ENCODE measurements around the gene TBC1D7. TPM values are rescaled to one million over a fixed set of nuclear protein-coding genes. Genes with fewer than 3 reads are reported as not detected.
A peak's percentile ranks its signal among the peaks of the same experiment; 100 is the strongest.

TBC1D7 gene
- total and polyA plus RNA-seq, 7 experiments from 2014 or later = 11.7 to 34.6 (median 16.9) TPM

GRCh38 chr6:13342414-13343019 lies 14.2 kb upstream of the TBC1D7 start:
- ATAC-seq = no peak
- Histone ChIP-seq H3K4me3 (ENCODE audit: low read length) (no peak overlapping the region), H3K9me3 (ENCODE audit: control insufficient read depth in 2 of 3, low read length in 3 of 3) (no peaks in the 10 kb centered on the region), H3K27ac (ENCODE audit: low read depth, low read length) (no peak overlapping the region), H3K36me3 (ENCODE audit: control insufficient read depth in 2 of 3, insufficient read depth in 3 of 3, low read length in 3 of 3) (no peaks in the 10 kb centered on the region), H3K27me3 (ENCODE audit: control insufficient read depth in 2 of 2, insufficient read depth in 2 of 2, low read length in 2 of 2) (no peaks in the 10 kb centered on the region), H3K4me1 (ENCODE audit: control insufficient read depth in 2 of 2, insufficient read depth in 2 of 2, low read length in 2 of 2) (no peaks in the 10 kb centered on the region)
- no peak for DNase-seq
- ChIA-PET POLR2A (no interaction called here), CTCF (no interaction called here)
- no peak overlapping the region for H3K4me3 Mint-ChIP-seq
- H3K27ac Mint-ChIP-seq = no peak overlapping the region
- intact Hi-C loops (cut with micrococcal nuclease) = no loop called here
- H3K27me3 Mint-ChIP-seq = no peaks in the 10 kb centered on the region
- H3K4me1 Mint-ChIP-seq = peaks cover 0 to 31% (median 5%) of the 10 kb centered on the region in 7 donors
- H3K9me3 Mint-ChIP-seq = peaks cover 0 to 17% (median 7%) of the 10 kb centered on the region in 11 donors
- peaks cover 2 to 12% (median 8%) of the 10 kb centered on the region in 5 donors for H3K36me3 Mint-ChIP-seq

GRCh38 chr6:13339863-13340630 lies 11.7 kb upstream of the TBC1D7 start:
- no peak for ATAC-seq

DNA sequence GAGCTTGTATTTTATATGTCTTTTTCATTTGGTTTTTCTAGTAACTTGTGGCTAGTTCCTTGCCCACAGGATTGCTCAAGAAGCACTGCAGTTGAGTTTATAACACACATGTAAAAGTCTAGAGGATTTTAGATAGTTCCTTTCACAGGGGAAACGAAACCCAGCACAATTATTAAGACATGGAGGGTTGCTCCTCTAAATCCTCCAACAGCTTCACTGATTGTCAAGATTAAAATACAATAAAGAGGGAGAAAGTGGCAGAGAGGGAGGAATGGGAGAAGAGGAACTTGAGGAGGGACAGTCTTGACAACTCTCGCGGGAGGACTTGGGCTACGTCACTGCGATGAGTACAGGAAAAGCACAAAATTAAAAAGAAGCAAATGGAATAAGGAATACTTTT lies 9.7 kb upstream of the TBC1D7 start:
- Mint-ChIP-seq H3K4me3 (no peak overlapping the region), H3K9me3 (peaks cover 0 to 16% (median 5%) of the 10 kb centered on the region in 11 donors), H3K27me3 (peaks cover 0 to 2% (median 0%) of the 10 kb centered on the region in 5 donors), H3K27ac (peak overlapping the region in 1 of 9 donors; percentile 48), H3K4me1 (peaks cover 3 to 40% (median 4%) of the 10 kb centered on the region in 7 donors), H3K36me3 (peaks cover 0 to 11% (median 8%) of the 10 kb centered on the region in 5 donors)
- H3K27ac ChIP-seq (ENCODE audit: low read depth, low read length) = no peak overlapping the region
- POLR2A ChIA-PET = interaction anchor here (1.1 to 1.6 kb wide), 2 partner anchors 9 to 200 kb away, joined by 3 to 4 read pairs; partner anchors contain the start of gene TBC1D7
- ATAC-seq (no peak), DNase-seq (no peak)
- no peaks in the 10 kb centered on the region for H3K36me3 ChIP-seq (ENCODE audit: control insufficient read depth in 2 of 3, insufficient read depth in 3 of 3, low read length in 3 of 3)
- intact Hi-C loops (cut with micrococcal nuclease) = loop anchor here in 1 of 2 donors (5.0 kb wide), 1 partner anchor 34 kb away; no protein-coding TSS in a partner anchor
- no peaks in the 10 kb centered on the region for H3K4me1 ChIP-seq (ENCODE audit: control insufficient read depth in 2 of 2, insufficient read depth in 2 of 2, low read length in 2 of 2)
- no peaks in the 10 kb centered on the region for H3K9me3 ChIP-seq (ENCODE audit: control insufficient read depth in 2 of 3, low read length in 3 of 3)
- CTCF ChIA-PET = interaction anchor here (0.6 to 3.5 kb wide), 8 partner anchors 10 to 752 kb away, joined by 3 to 21 read pairs (median 4); partner anchors contain the start of gene TBC1D7
- no peaks in the 10 kb centered on the region for H3K27me3 ChIP-seq (ENCODE audit: control insufficient read depth in 2 of 2, insufficient read depth in 2 of 2, low read length in 2 of 2)
- no peak overlapping the region for H3K4me3 ChIP-seq (ENCODE audit: low read length)

More at GRCh38 chr6:13339863-13340630, 11.7 kb upstream of the TBC1D7 start:
- intact Hi-C loops (cut with micrococcal nuclease) = loop anchor here in 1 of 2 donors (5.0 kb wide), 1 partner anchor 32 kb away; no protein-coding TSS in a partner anchor
- peak overlapping the region in 2 of 9 donors; percentile 32 to 44 for H3K27ac Mint-ChIP-seq
- CTCF ChIA-PET = interaction anchor here (0.6 to 3.5 kb wide), 3 partner anchors 104 to 425 kb away, joined by 3 to 21 read pairs (median 3); no protein-coding TSS in a partner anchor
- no peak overlapping the region for H3K4me3 ChIP-seq (ENCODE audit: low read length)
- no peak overlapping the region for H3K27ac ChIP-seq (ENCODE audit: low read depth, low read length)
- H3K36me3 Mint-ChIP-seq = peaks cover 2 to 12% (median 8%) of the 10 kb centered on the region in 5 donors
- H3K27me3 Mint-ChIP-seq = no peaks in the 10 kb centered on the region
- peaks cover 3 to 37% (median 4%) of the 10 kb centered on the region in 7 donors for H3K4me1 Mint-ChIP-seq
- H3K4me1 ChIP-seq (ENCODE audit: control insufficient read depth in 2 of 2, insufficient read depth in 2 of 2, low read length in 2 of 2) = no peaks in the 10 kb centered on the region
- H3K36me3 ChIP-seq (ENCODE audit: control insufficient read depth in 2 of 3, insufficient read depth in 3 of 3, low read length in 3 of 3) = no peaks in the 10 kb centered on the region
- no peaks in the 10 kb centered on the region for H3K27me3 ChIP-seq (ENCODE audit: control insufficient read depth in 2 of 2, insufficient read depth in 2 of 2, low read length in 2 of 2)
- no peaks in the 10 kb centered on the region for H3K9me3 ChIP-seq (ENCODE audit: control insufficient read depth in 2 of 3, low read length in 3 of 3)
- no peak for DNase-seq
- H3K4me3 Mint-ChIP-seq = peak overlapping the region in 3 of 10 donors; percentile 7 to 68 (median 29)
- H3K9me3 Mint-ChIP-seq = peaks cover 0 to 16% (median 7%) of the 10 kb centered on the region in 11 donors
- POLR2A ChIA-PET = interaction anchor here (0.7 kb wide), 1 partner anchor 235 kb away, joined by 3 read pairs; the partner anchor contains the start of gene SIRT5

DNA sequence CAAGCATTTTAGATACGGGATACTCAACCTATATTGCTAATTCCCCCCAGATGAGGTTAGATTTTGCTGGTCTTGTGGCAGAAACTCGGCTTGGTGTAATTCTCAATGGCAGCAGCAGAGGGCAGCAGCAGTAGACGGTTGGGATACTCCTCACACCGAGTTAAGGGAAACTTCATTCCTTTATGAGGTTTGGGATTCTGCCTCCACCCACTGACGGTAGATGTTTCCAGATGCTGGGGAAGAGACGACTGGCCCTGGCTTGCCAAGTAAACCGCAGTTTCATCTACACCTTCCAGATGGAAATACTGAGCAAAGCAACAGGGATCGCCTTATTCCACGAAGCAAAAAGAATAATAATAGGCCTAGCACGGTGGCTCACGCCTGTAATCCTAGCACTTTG lies 8.2 kb upstream of the TBC1D7 start:
- Histone ChIP-seq H3K36me3 (ENCODE audit: control insufficient read depth in 2 of 3, insufficient read depth in 3 of 3, low read length in 3 of 3) (no peaks in the 10 kb centered on the region), H3K4me1 (ENCODE audit: control insufficient read depth in 2 of 2, insufficient read depth in 2 of 2, low read length in 2 of 2) (no peaks in the 10 kb centered on the region), H3K9me3 (ENCODE audit: control insufficient read depth in 2 of 3, low read length in 3 of 3) (no peaks in the 10 kb centered on the region), H3K27ac (ENCODE audit: low read depth, low read length) (no peak overlapping the region), H3K27me3 (ENCODE audit: control insufficient read depth in 2 of 2, insufficient read depth in 2 of 2, low read length in 2 of 2) (no peaks in the 10 kb centered on the region), H3K4me3 (ENCODE audit: low read length) (no peak overlapping the region)
- Mint-ChIP-seq H3K9me3 (peaks cover 0 to 6% (median 0%) of the 10 kb centered on the region in 11 donors), H3K4me3 (peak overlapping the region in 1 of 10 donors; percentile 14), H3K27me3 (peaks cover 0 to 2% (median 0%) of the 10 kb centered on the region in 5 donors), H3K4me1 (peaks cover 3 to 42% (median 8%) of the 10 kb centered on the region in 7 donors), H3K36me3 (peaks cover 0 to 2% (median under 1%) of the 10 kb centered on the region in 5 donors), H3K27ac (no peak overlapping the region)
- intact Hi-C loops (cut with micrococcal nuclease) = loop anchor here (1.0 to 5.0 kb wide), 10 partner anchors 19 to 730 kb away; no protein-coding TSS in a partner anchor
- peak; percentile 39 to 80 (median 60) for DNase-seq
- ATAC-seq = peak; percentile 83
- ChIA-PET POLR2A (interaction anchor here (1.6 kb wide), 1 partner anchor 201 kb away, joined by 4 read pairs; no protein-coding TSS in a partner anchor), CTCF (no interaction called here)

GRCh38 chr6:13334953-13335352 lies 6.6 kb upstream of the TBC1D7 start:
- Histone ChIP-seq H3K4me1 (ENCODE audit: control insufficient read depth in 2 of 2, insufficient read depth in 2 of 2, low read length in 2 of 2) (no peaks in the 10 kb centered on the region), H3K36me3 (ENCODE audit: control insufficient read depth in 2 of 3, insufficient read depth in 3 of 3, low read length in 3 of 3) (no peaks in the 10 kb centered on the region), H3K4me3 (ENCODE audit: low read length) (no peak overlapping the region), H3K27me3 (ENCODE audit: control insufficient read depth in 2 of 2, insufficient read depth in 2 of 2, low read length in 2 of 2) (no peaks in the 10 kb centered on the region), H3K9me3 (ENCODE audit: control insufficient read depth in 2 of 3, low read length in 3 of 3) (no peaks in the 10 kb centered on the region), H3K27ac (ENCODE audit: low read depth, low read length) (no peak overlapping the region)
- no peaks in the 10 kb centered on the region for H3K36me3 Mint-ChIP-seq
- peaks cover under 1 to 31% (median 3%) of the 10 kb centered on the region in 7 donors for H3K4me1 Mint-ChIP-seq
- H3K4me3 Mint-ChIP-seq = no peak overlapping the region
- H3K27ac Mint-ChIP-seq = no peak overlapping the region
- ATAC-seq (no peak), DNase-seq (no peak)
- peaks cover 0 to 2% (median 0%) of the 10 kb centered on the region in 5 donors for H3K27me3 Mint-ChIP-seq
- POLR2A ChIA-PET = interaction anchor here (0.7 to 1.4 kb wide), 2 partner anchors 240 to 590 kb away, joined by 3 to 4 read pairs; partner anchors contain the start of gene SIRT5
- intact Hi-C loops (cut with micrococcal nuclease) = loop anchor here in 1 of 2 donors (5.0 kb wide), 3 partner anchors 37 to 1678 kb away; no protein-coding TSS in a partner anchor
- CTCF ChIA-PET = interaction anchor here (0.6 to 1.4 kb wide), 8 partner anchors 18 to 275 kb away, joined by 3 to 7 read pairs (median 3); no protein-coding TSS in a partner anchor
- H3K9me3 Mint-ChIP-seq = no peaks in the 10 kb centered on the region

GRCh38 chr6:13332349-13332706 lies 4.0 kb upstream of the TBC1D7 start:
- H3K9me3 ChIP-seq (ENCODE audit: control insufficient read depth in 2 of 3, low read length in 3 of 3) = no peaks in the 10 kb centered on the region
- no peaks in the 10 kb centered on the region for H3K36me3 ChIP-seq (ENCODE audit: control insufficient read depth in 2 of 3, insufficient read depth in 3 of 3, low read length in 3 of 3)
- intact Hi-C loops (cut with micrococcal nuclease) = loop anchor here in 1 of 2 donors (1.0 to 5.0 kb wide), 3 partner anchors 96 to 1675 kb away; no protein-coding TSS in a partner anchor
- CTCF ChIA-PET = interaction anchor here (1.6 kb wide), 1 partner anchor 242 kb away, joined by 4 read pairs; the partner anchor contains the start of gene SIRT5
- H3K36me3 Mint-ChIP-seq = no peaks in the 10 kb centered on the region
- no peaks in the 10 kb centered on the region for H3K27me3 ChIP-seq (ENCODE audit: control insufficient read depth in 2 of 2, insufficient read depth in 2 of 2, low read length in 2 of 2)
- no peak overlapping the region for H3K27ac Mint-ChIP-seq
- peaks cover 5 to 30% (median 19%) of the 10 kb centered on the region in 7 donors for H3K4me1 Mint-ChIP-seq
- H3K27ac ChIP-seq (ENCODE audit: low read depth, low read length) = no peak overlapping the region
- H3K4me3 ChIP-seq (ENCODE audit: low read length) = no peak overlapping the region
- H3K27me3 Mint-ChIP-seq = peaks cover 0 to 2% (median 0%) of the 10 kb centered on the region in 5 donors
- no peak overlapping the region for H3K4me3 Mint-ChIP-seq
- H3K4me1 ChIP-seq (ENCODE audit: control insufficient read depth in 2 of 2, insufficient read depth in 2 of 2, low read length in 2 of 2) = peaks cover 5 to 7% of the 10 kb centered on the region in 2 donors
- H3K9me3 Mint-ChIP-seq = no peaks in the 10 kb centered on the region
- ATAC-seq (no peak), DNase-seq (no peak)
- POLR2A ChIA-PET = interaction anchor here (0.5 kb wide), 1 partner anchor 420 kb away, joined by 3 read pairs; no protein-coding TSS in a partner anchor

Measured in naive thymus-derived CD4-positive, alpha-beta T cell (primary cell).